Prostate gland (tissue), 2 donors: ENCODE results near the gene ARMC8.

Experiments
- POLR2A ChIP-seq: fragments of 450-650 bp; IDR thresholded peaks from one replicate; pipeline ENCODE4 v1.6.1; 2016; ENCODE audit warnings: antibody characterized with exemption, mild to moderate bottlenecking
- POLR2AphosphoS5 ChIP-seq: sonication (generic); formaldehyde crosslinking; IDR thresholded peaks from one replicate; pipeline ENCODE4 v1.6.1; 2017; ENCODE audit warnings: antibody characterized with exemption
- TF ChIP-seq, protein P1 (sequence below), 4 experiments: fragments of 200-600 bp in 2 of 4; fragments of 450-650 bp in 2 of 4; sonication (generic) in 2 of 4; IDR thresholded peaks; 1 replicate in 3 of 4; 2 replicates in 1 of 4; pipeline ENCODE4 v1.5.1; 2016 to 2019; ENCODE audit warnings: antibody characterized with exemption in 4 of 4, mild to moderate bottlenecking in 2 of 4, moderate library complexity in 2 of 4

- TF ChIP-seq POLR2A = no peak
- TF ChIP-seq, protein P1, sequence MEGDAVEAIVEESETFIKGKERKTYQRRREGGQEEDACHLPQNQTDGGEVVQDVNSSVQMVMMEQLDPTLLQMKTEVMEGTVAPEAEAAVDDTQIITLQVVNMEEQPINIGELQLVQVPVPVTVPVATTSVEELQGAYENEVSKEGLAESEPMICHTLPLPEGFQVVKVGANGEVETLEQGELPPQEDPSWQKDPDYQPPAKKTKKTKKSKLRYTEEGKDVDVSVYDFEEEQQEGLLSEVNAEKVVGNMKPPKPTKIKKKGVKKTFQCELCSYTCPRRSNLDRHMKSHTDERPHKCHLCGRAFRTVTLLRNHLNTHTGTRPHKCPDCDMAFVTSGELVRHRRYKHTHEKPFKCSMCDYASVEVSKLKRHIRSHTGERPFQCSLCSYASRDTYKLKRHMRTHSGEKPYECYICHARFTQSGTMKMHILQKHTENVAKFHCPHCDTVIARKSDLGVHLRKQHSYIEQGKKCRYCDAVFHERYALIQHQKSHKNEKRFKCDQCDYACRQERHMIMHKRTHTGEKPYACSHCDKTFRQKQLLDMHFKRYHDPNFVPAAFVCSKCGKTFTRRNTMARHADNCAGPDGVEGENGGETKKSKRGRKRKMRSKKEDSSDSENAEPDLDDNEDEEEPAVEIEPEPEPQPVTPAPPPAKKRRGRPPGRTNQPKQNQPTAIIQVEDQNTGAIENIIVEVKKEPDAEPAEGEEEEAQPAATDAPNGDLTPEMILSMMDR (IDR thresholded peaks at IDR 0.05) = no peak
- no peak for TF ChIP-seq POLR2AphosphoS5
These were observed 18.4 kb downstream of the ARMC8 start for GRCh38 chr3:138205527-138205926.
